Activated gamma-delta T cell treated with anti-CD3 and anti-CD28 coated beads, Interleukin-2, amount 50 U/mL, for 16 hours (primary cell): ENCODE measurements around the gene VGLL3.
"Not testable (repeated sequence)": the region's sequence is repeated elsewhere in the genome, so short reads cannot be mapped to it uniquely, and the experiment has no call there.

Source experiments
- DNase-seq: peaks from one replicate; pipeline ENCODE4 v3.0.0-alpha.2; 2020; ENCODE audit warnings: low read depth

The VGLL3 gene

GRCh38 chr3:86990734-86991481 is at the start of gene VGLL3:
Gene VGLL3 (minus strand): TSS chr3:86991149. CDS start chr3:86990743, 406 bp downstream.
- no peak for DNase-seq

GRCh38 chr3:87037652-87038051 is 46.7 kb upstream of the VGLL3 start:
- DNase-seq = no peak

GRCh38 chr3:87036671-87037070 is 45.7 kb upstream of the VGLL3 start:
- no peak for DNase-seq

- DNase-seq = no peak
These were observed 44.4 kb upstream of the VGLL3 start for GRCh38 chr3:87035339-87035738.

GRCh38 chr3:87033205-87033604 is 42.3 kb upstream of the VGLL3 start:
- no peak for DNase-seq

- DNase-seq = no peak
These were observed 35.0 kb upstream of the VGLL3 start for GRCh38 chr3:87025661-87026645.

- DNase-seq = not testable (repeated sequence)
These were observed 26.4 kb upstream of the VGLL3 start for GRCh38 chr3:87017370-87017769.

- DNase-seq = no peak
These were observed 18.3 kb upstream of the VGLL3 start for GRCh38 chr3:87009271-87009670.

- DNase-seq = no peak
These were observed 16.0 kb upstream of the VGLL3 start for GRCh38 chr3:87006844-87007439.

GRCh38 chr3:87004883-87005282 is 13.9 kb upstream of the VGLL3 start:
- DNase-seq = no peak

GRCh38 chr3:87002346-87002745 is 11.4 kb upstream of the VGLL3 start:
- no peak for DNase-seq

- DNase-seq = no peak
These were observed 10.6 kb upstream of the VGLL3 start for GRCh38 chr3:87001473-87002098.

GRCh38 chr3:87000940-87001339 is 10.0 kb upstream of the VGLL3 start:
- no peak for DNase-seq

- no peak for DNase-seq
These were observed 7.6 kb upstream of the VGLL3 start for GRCh38 chr3:86998569-86998968.

- DNase-seq = no peak
These were observed 5.5 kb upstream of the VGLL3 start for GRCh38 chr3:86996261-86996955.

GRCh38 chr3:86995537-86995936 is 4.6 kb upstream of the VGLL3 start:
- DNase-seq = no peak

- DNase-seq = no peak
These were observed 2.8 kb upstream of the VGLL3 start for GRCh38 chr3:86993704-86994103.

- no peak for DNase-seq
These were observed 989 bp upstream of the VGLL3 start for GRCh38 chr3:86991840-86992435.

- DNase-seq = no peak
These were observed 500 bp upstream of the VGLL3 start for GRCh38 chr3:86991482-86991815.

- no peak for DNase-seq
These were observed 776 bp downstream of the VGLL3 start for GRCh38 chr3:86990012-86990733.

GRCh38 chr3:86989611-86990010 is 1.3 kb downstream of the VGLL3 start:
- no peak for DNase-seq
